ENCODE data around the gene TBCB. TPM values are rescaled to one million over a fixed set of nuclear protein-coding genes. Genes with fewer than 3 reads are reported as not detected.

TBCB gene
- total and polyA plus RNA-seq, 2 experiments from 2014 or later = 177 to 268 TPM

GRCh38 chr19:36114721-36115452 lies 381 bp upstream of the TBCB start, which contains the start of gene POLR2I:
Gene POLR2I (minus strand): TSS chr19:36114875. CDS start chr19:36114856, 19 bp downstream.
- TF ChIP-seq CTCF (IDR thresholded peaks at IDR 0.05; ENCODE audit: low read depth, low read length) = no peak
- Histone ChIP-seq H3K4me3 (peak within 1 kb of the TSS; percentile 73), H3K4me1 (ENCODE audit: low read depth) (no peaks in the 10 kb centered on the region), H3K27ac (peak within 1 kb of the TSS; percentile 71), H3K27me3 (no peaks in the 10 kb centered on the region), H3K9me3 (ENCODE audit: low read depth) (no peaks in the 10 kb centered on the region), H3K36me3 (peaks cover 8% of the 10 kb centered on the region)
- DNase-seq (ENCODE audit: low read depth in 1 of 2, low spot score in 1 of 2) = peak; percentile 100

DNA sequence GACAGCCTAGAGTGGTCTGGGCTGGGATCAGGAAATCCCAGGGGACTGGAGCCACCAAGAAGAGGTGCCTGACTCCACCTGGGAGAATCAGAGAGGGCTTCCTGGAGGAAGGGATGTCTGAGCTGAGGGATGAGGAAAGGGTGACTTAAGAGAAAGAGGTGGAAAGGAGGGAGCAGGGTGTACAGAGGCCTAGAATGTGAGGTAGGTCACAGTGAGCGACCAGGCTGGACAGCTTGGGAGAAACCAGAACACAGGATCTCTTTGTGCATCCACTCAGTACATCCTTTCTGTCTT lies 1.0 kb downstream of the TBCB start:
- H3K9me3 ChIP-seq (ENCODE audit: low read depth) = no peaks in the 10 kb centered on the region
- no peaks in the 10 kb centered on the region for H3K27me3 ChIP-seq
- no peak overlapping the region for H3K27ac ChIP-seq
- H3K4me3 ChIP-seq = peak overlapping the region; percentile 73
- H3K4me1 ChIP-seq (ENCODE audit: low read depth) = no peaks in the 10 kb centered on the region
- no peak for DNase-seq (ENCODE audit: low read depth in 1 of 2, low spot score in 1 of 2)
- no peak for TF ChIP-seq CTCF (IDR thresholded peaks at IDR 0.05; ENCODE audit: low read depth, low read length)
- peaks cover 8% of the 10 kb centered on the region for H3K36me3 ChIP-seq

DNA sequence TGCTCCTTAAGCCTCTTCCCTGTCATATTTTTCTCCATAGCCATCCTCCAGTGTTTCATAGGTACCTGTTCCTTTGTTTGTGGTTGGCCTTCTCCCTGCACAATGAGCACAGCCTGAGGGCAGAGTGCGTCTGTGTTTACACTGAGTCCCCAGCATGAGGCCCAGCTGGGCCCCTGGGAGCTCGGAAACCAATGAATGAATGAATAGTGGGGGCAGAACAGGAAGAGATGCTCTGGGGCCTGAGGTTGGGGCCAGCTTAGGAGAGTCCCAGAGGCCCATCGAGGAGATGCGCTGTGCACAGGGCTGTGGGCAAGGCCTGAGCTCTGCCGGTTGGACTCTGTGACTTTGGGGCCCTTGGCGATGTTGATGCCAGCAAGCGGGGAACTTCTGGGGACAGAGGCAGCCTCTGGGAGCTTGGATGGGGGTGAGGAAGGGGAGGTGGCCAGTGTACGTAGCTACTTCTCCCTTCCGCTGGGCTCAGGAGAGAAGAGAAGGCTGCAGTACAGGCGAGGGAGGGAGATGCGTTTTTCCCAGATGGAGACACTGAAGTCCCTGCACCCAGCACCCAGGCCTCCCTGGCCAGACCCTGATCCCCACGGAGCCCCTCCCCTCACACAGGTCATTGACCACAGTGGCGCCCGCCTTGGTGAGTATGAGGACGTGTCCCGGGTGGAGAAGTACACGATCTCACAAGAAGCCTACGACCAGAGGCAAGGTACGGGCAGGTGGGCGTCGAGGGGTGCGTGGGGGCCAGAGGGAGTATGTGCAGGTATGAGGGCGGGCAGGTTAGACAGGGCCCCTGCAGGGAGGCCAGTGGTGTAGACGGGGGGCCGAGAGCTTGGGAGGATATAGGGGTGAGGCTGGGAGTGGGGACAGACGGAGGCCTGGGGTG lies 5.1 kb downstream of the TBCB start:
- H3K27ac ChIP-seq = no peak overlapping the region
- H3K9me3 ChIP-seq (ENCODE audit: low read depth) = no peaks in the 10 kb centered on the region
- no peaks in the 10 kb centered on the region for H3K27me3 ChIP-seq
- peaks cover 6% of the 10 kb centered on the region for H3K36me3 ChIP-seq
- no peak for TF ChIP-seq CTCF (IDR thresholded peaks at IDR 0.05; ENCODE audit: low read depth, low read length)
- DNase-seq (ENCODE audit: low read depth in 1 of 2, low spot score in 1 of 2) = no peak
- H3K4me3 ChIP-seq = no peak overlapping the region
- no peaks in the 10 kb centered on the region for H3K4me1 ChIP-seq (ENCODE audit: low read depth)

DNA sequence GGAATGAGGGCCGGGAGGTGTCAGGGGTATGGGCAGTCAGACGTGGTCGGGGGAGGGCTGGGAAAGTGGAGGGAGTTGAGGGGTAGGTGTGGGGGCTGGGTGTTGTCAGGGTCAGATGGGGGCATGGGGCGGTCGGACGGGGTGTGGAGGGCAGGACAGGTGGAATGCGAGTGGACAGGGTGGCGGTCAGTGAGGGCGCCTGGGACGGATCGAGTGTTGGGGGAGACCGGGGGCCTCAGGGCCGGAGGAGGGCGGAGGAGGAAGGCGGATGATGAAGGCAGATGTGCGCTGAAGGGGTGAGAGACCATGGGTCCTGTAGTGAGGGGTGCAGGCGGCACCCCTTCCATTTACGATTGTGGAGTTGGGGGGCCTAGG lies 5.7 kb downstream of the TBCB start:
- no peak for DNase-seq (ENCODE audit: low read depth in 1 of 2, low spot score in 1 of 2)
- Histone ChIP-seq H3K9me3 (ENCODE audit: low read depth) (no peaks in the 10 kb centered on the region), H3K36me3 (peaks cover 12% of the 10 kb centered on the region), H3K4me1 (ENCODE audit: low read depth) (no peaks in the 10 kb centered on the region), H3K27me3 (no peaks in the 10 kb centered on the region), H3K27ac (no peak overlapping the region), H3K4me3 (no peak overlapping the region)
- TF ChIP-seq CTCF (IDR thresholded peaks at IDR 0.05; ENCODE audit: low read depth, low read length) = no peak

DNA sequence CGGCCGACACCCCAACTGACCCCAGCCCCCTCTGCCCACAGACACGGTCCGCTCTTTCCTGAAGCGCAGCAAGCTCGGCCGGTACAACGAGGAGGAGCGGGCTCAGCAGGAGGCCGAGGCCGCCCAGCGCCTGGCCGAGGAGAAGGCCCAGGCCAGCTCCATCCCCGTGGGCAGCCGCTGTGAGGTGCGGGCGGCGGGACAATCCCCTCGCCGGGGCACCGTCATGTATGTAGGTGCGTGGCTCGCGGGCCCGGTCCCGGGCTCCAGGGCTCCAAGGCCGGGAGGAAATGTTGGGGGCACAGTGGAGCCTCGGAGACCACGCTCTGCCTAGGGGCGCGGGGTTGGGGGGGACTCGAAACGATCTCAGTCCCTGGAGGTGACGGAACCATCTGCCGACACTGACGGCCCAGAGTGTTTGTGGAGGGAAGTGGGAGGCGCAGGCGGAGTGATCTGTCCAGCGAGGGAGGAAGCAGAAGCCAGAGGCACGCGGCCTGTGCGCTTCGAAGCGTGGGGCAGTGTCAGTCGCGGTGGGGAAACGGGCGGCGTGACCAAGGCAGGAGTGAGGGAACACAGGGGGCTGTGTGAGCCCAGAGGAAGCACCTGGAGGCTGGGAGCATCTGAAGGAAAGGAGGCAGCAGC lies 6.3 kb downstream of the TBCB start:
- no peak overlapping the region for H3K4me3 ChIP-seq
- H3K9me3 ChIP-seq (ENCODE audit: low read depth) = no peaks in the 10 kb centered on the region
- no peak overlapping the region for H3K27ac ChIP-seq
- H3K4me1 ChIP-seq (ENCODE audit: low read depth) = no peaks in the 10 kb centered on the region
- DNase-seq (ENCODE audit: low read depth in 1 of 2, low spot score in 1 of 2) = no peak
- no peaks in the 10 kb centered on the region for H3K27me3 ChIP-seq
- TF ChIP-seq CTCF (IDR thresholded peaks at IDR 0.05; ENCODE audit: low read depth, low read length) = no peak
- peaks cover 12% of the 10 kb centered on the region for H3K36me3 ChIP-seq

Measured in cardiac muscle cell (in vitro differentiated cells and primary cell).